Motor neuron (in vitro differentiated cells): ENCODE results near the gene IL24. TPM values are rescaled to one million over a fixed set of nuclear protein-coding genes. Genes with fewer than 3 reads are reported as not detected.
"Not testable (repeated sequence)": the region's sequence is repeated elsewhere in the genome, so short reads cannot be mapped to it uniquely, and the experiment has no call there.

ENCODE experiments used
- ATAC-seq, 8 experiments: fragments of 200-7000 bp; cut with Tn5 transposase; replicated peaks in 6 of 8; 2 replicates each; pipeline ENCODE4 v1.8.0; 2021; ENCODE audit warnings: mild to moderate bottlenecking in 8 of 8, moderate library complexity in 8 of 8
- H3K27ac ChIP-seq, 2 donors: fragments of 250-450 bp; sonication (Bioruptor Pico); 2 replicates each; pipeline ENCODE4 v1.9.0; 2021; ENCODE audit warnings: antibody characterized with exemption in 2 of 2, mild to moderate bottlenecking in 2 of 2, moderate library complexity in 1 of 2
- H3K4me1 ChIP-seq, 2 donors: fragments of 250-450 bp; sonication (Bioruptor Pico); replicated peaks in 1 of 2; 2 replicates each; pipeline ENCODE4 v1.6.1; 2021; ENCODE audit warnings: antibody characterized with exemption in 2 of 2, mild to moderate bottlenecking in 2 of 2, moderate library complexity in 1 of 2
- H3K4me3 ChIP-seq, 5 donors: fragments of 250-450 bp; sonication (Bioruptor Pico); 2 replicates each; pipeline ENCODE4 v1.9.0; 2021; ENCODE audit warnings: antibody characterized with exemption in 5 of 5, mild to moderate bottlenecking in 5 of 5, moderate library complexity in 4 of 5
- WGBS, 10 experiments: fragments of 450-650 bp; shearing (Covaris generic); methylation state at CpG; one replicate each; pipeline ENCODE4 v1.0.0; 2022; 5-methylcytosine and 5-hydroxymethylcytosine counted together
- in situ Hi-C, 9 experiments: fragments of 400-800 bp; cut with MboI; loops; one replicate each; pipeline ENCODE4 v1.15.0; 2021; ENCODE audit warnings: low sequenced_read_pairs in 9 of 9, low pct_unique_long_range_greater_than_20kb in 2 of 9; ENCODE audit not compliant: unreplicated experiment in 9 of 9
- total RNA-seq, 8 experiments: library from RNA; unstranded; fragments of 300-600 nt; gene quantifications; 2 replicates each; pipeline versions ENCODE4 v1.2.3 to v1.2.4, GENCODE V29; 2022

IL24 gene
- total RNA-seq, 8 experiments from 2014 or later = 0.17 to 0.38 TPM; not detected in 6

GRCh38 chr1:206911064-206911663, 13.9 kb downstream of the IL24 start:
- in situ Hi-C loops = loop anchor here in 8 of 9 experiments (10.0 to 25.0 kb wide), 6 partner anchors 106 to 424 kb away; partner anchors contain the start of genes DYRK3 (in 2 of the 8) and EIF2D (in 2 of the 8)
- ATAC-seq = peak in 3 of 8 experiments; percentile 11 to 20 (median 20)
- Histone ChIP-seq H3K4me1 (no peaks in the 10 kb centered on the region), H3K4me3 (no peak overlapping the region), H3K27ac (no peak overlapping the region)
- WGBS, 10 experiments = 0 to 17% (median 8%) methylated on average over 1 of the region's 1 CpG; no CpG with 5 or more reads in 3 of the 10 experiments

- Histone ChIP-seq H3K27ac (no peak overlapping the region), H3K4me3 (no peak overlapping the region), H3K4me1 (no peaks in the 10 kb centered on the region)
- WGBS, 10 experiments = 4 to 100% (median 21%) methylated on average over 1 to 7 of the region's 7 CpGs; no CpG with 5 or more reads in 2 of the 10 experiments
- in situ Hi-C loops = loop anchor here in 8 of 9 experiments (10.0 to 25.0 kb wide), 6 partner anchors 108 to 425 kb away; partner anchors contain the start of genes DYRK3 (in 2 of the 8) and EIF2D (in 2 of the 8)
- peak; percentile 28 to 71 (median 49) for ATAC-seq
Measured at GRCh38 chr1:206912445-206913095, 15.3 kb downstream of the IL24 start.

GRCh38 chr1:206913766-206914537, 16.7 kb downstream of the IL24 start:
- in situ Hi-C loops = loop anchor here in 8 of 9 experiments (10.0 to 25.0 kb wide), 6 partner anchors 109 to 427 kb away; partner anchors contain the start of genes DYRK3 (in 2 of the 8) and EIF2D (in 2 of the 8)
- WGBS, 10 experiments = 36 to 94% (median 81%) methylated on average over 3 to 10 of the region's 12 CpGs; no CpG with 5 or more reads in 1 of the 10 experiments
- Histone ChIP-seq H3K27ac (no peak overlapping the region), H3K4me1 (no peaks in the 10 kb centered on the region), H3K4me3 (no peak overlapping the region)
- ATAC-seq = no peak

- in situ Hi-C loops = loop anchor here in 8 of 9 experiments (10.0 to 25.0 kb wide), 6 partner anchors 110 to 428 kb away; partner anchors contain the start of genes DYRK3 (in 2 of the 8) and EIF2D (in 2 of the 8)
Measured at GRCh38 chr1:206915030-206915735, 17.9 kb downstream of the IL24 start.

GRCh38 chr1:206916000-206916709, 18.9 kb downstream of the IL24 start:
- no peak for ATAC-seq
- in situ Hi-C loops = loop anchor here in 8 of 9 experiments (10.0 to 25.0 kb wide), 6 partner anchors 111 to 429 kb away; partner anchors contain the start of genes DYRK3 (in 2 of the 8) and EIF2D (in 2 of the 8)
- no peak overlapping the region for H3K27ac ChIP-seq
- H3K4me1 ChIP-seq = no peaks in the 10 kb centered on the region
- H3K4me3 ChIP-seq = no peak overlapping the region
- 0 to 84% (median 70%) methylated on average over 1 to 6 of the region's 8 CpGs; no CpG with 5 or more reads in 1 of the 10 experiments for WGBS, 10 experiments

More at GRCh38 chr1:206915030-206915735, 17.9 kb downstream of the IL24 start:
- no peak overlapping the region for H3K4me3 ChIP-seq
- no peak overlapping the region for H3K27ac ChIP-seq
- H3K4me1 ChIP-seq = no peaks in the 10 kb centered on the region
- WGBS, 10 experiments = 20 to 84% (median 74%) methylated on average over 1 to 15 of the region's 15 CpGs
- ATAC-seq = peak in 4 of 8 experiments; percentile 30 to 85 (median 66)

- no peak for ATAC-seq
Measured at GRCh38 chr1:206918076-206918475, 20.8 kb downstream of the IL24 start.

GRCh38 chr1:206921772-206922265, 24.6 kb downstream of the IL24 start, which contains the start of gene FCMR:
FCMR (minus strand) TSS chr1:206921941; CDS start chr1:206921854, 87 bp downstream.
- Histone ChIP-seq H3K4me3 (no peak within 1 kb of the TSS), H3K4me1 (no peaks in the 10 kb centered on the region), H3K27ac (no peak within 1 kb of the TSS)
- no peak for ATAC-seq
- 10 to 76% (median 61%) methylated on average over 2 to 7 of the region's 7 CpGs; no CpG with 5 or more reads in 1 of the 10 experiments for WGBS, 10 experiments
- in situ Hi-C loops = loop anchor here in 7 of 9 experiments (25.0 kb wide), 4 partner anchors 185 to 435 kb away; partner anchors contain the start of genes DYRK3 (in 2 of the 7) and EIF2D (in 2 of the 7)

More at GRCh38 chr1:206918076-206918475, 20.8 kb downstream of the IL24 start:
- Histone ChIP-seq H3K4me1 (no peaks in the 10 kb centered on the region), H3K27ac (no peak overlapping the region), H3K4me3 (no peak overlapping the region)
- 0 to 100% (median 72%) methylated on average over 1 to 3 of the region's 3 CpGs; no CpG with 5 or more reads in 4 of the 10 experiments for WGBS, 10 experiments
- in situ Hi-C loops = loop anchor here in 8 of 9 experiments (10.0 to 25.0 kb wide), 6 partner anchors 113 to 431 kb away; partner anchors contain the start of genes DYRK3 (in 2 of the 8) and EIF2D (in 2 of the 8)

- no peak overlapping the region for H3K4me3 ChIP-seq
- H3K4me1 ChIP-seq = no peaks in the 10 kb centered on the region
- no peak overlapping the region for H3K27ac ChIP-seq
- WGBS, 10 experiments = 40 to 60% methylated on average over 1 of the region's 1 CpG; no CpG with 5 or more reads in 8 of the 10 experiments
- no peak for ATAC-seq
- in situ Hi-C loops = loop anchor here in 7 of 9 experiments (25.0 kb wide), 4 partner anchors 185 to 435 kb away; partner anchors contain the start of genes DYRK3 (in 2 of the 7) and EIF2D (in 2 of the 7)
Measured at GRCh38 chr1:206922524-206922923, 25.3 kb downstream of the IL24 start.

GRCh38 chr1:206923009-206923960, 26.0 kb downstream of the IL24 start:
- no peak overlapping the region for H3K4me3 ChIP-seq
- H3K27ac ChIP-seq = no peak overlapping the region
- in situ Hi-C loops = loop anchor here in 7 of 9 experiments (25.0 kb wide), 4 partner anchors 186 to 436 kb away; partner anchors contain the start of genes DYRK3 (in 2 of the 7) and EIF2D (in 2 of the 7)
- ATAC-seq = peak in 3 of 8 experiments; percentile 76 to 89 (median 87)
- H3K4me1 ChIP-seq = no peaks in the 10 kb centered on the region
- 0 to 100% (median 79%) methylated on average over 1 to 9 of the region's 12 CpGs; no CpG with 5 or more reads in 1 of the 10 experiments for WGBS, 10 experiments

GRCh38 chr1:206923961-206924557, 26.8 kb downstream of the IL24 start:
- H3K4me3 ChIP-seq, H3K27ac ChIP-seq, H3K4me1 ChIP-seq: not testable (repeated sequence)
- 57 to 100% (median 80%) methylated on average over 1 to 4 of the region's 4 CpGs for WGBS, 10 experiments
- in situ Hi-C loops = loop anchor here in 7 of 9 experiments (25.0 kb wide), 4 partner anchors 187 to 437 kb away; partner anchors contain the start of genes DYRK3 (in 2 of the 7) and EIF2D (in 2 of the 7)
- peak in 1 of 8 experiments; percentile 23 for ATAC-seq
